SK-N-SH (cell line): ENCODE results near the gene OVCH2. TPM values are rescaled to one million over a fixed set of nuclear protein-coding genes. Genes with fewer than 3 reads are reported as not detected.

Experiments used
- CTCF ChIA-PET: fragments of 300-600, 350-600 bp; formaldehyde crosslinking; extraction: SDS; loops from one replicate; lab custom pipeline; 2021; lab: Yijun Ruan, JAX
- POLR2A ChIA-PET: fragments of 350-600 bp; sonication (Branson Sonifier 250); formaldehyde crosslinking; extraction: SDS; loops from one replicate; lab custom pipeline; 2020; ENCODE audit warnings: antibody characterized with exemption, inconsistent platforms; lab: Yijun Ruan, JAX
- DNase-seq: peaks from one replicate; pipeline ENCODE4 v3.0.0; 2012
- H2AFZ ChIP-seq: fragments of 200-600 bp; sonication (generic); 2 replicates; pipeline ENCODE4 v1.8.1; 2016; ENCODE audit warnings: antibody characterized with exemption, mild to moderate bottlenecking, low read depth
- H3F3A ChIP-seq: fragments of 200-600 bp; sonication (generic); replicated peaks from 2 replicates; pipeline ENCODE3; 2016; ENCODE audit warnings: antibody characterized with exemption, mild to moderate bottlenecking; ENCODE audit not compliant: insufficient read depth
- H3K27ac ChIP-seq, 2 experiments: fragments of 200-500 bp in 1 of 2; fragments of 200-600 bp in 1 of 2; sonication (Bioruptor generic) in 1 of 2; sonication (generic), shearing (Covaris generic) in 1 of 2; 2 replicates each; pipeline versions ENCODE4 v1.5.1 to v1.6.1; 2014 to 2016; ENCODE audit warnings: low read depth in 2 of 2, inconsistent platforms in 1 of 2, low read length in 1 of 2, mild to moderate bottlenecking in 1 of 2, mixed read lengths in 1 of 2
- H3K27me3 ChIP-seq: fragments of 200-600 bp; sonication (generic), shearing (Covaris generic); 2 replicates; pipeline ENCODE4 v1.6.1; 2016; ENCODE audit warnings: mixed run types; ENCODE audit not compliant: insufficient read depth
- H3K36me3 ChIP-seq, 2 experiments: fragments of 200-500 bp in 1 of 2; fragments of 200-600 bp in 1 of 2; sonication (Bioruptor generic) in 1 of 2; sonication (generic) in 1 of 2; replicated peaks in 1 of 2; 2 replicates each; pipeline versions ENCODE3 to v1.5.1; 2014 to 2016; ENCODE audit warnings: low read length in 1 of 2, mild to moderate bottlenecking in 1 of 2; ENCODE audit not compliant: insufficient read depth in 2 of 2, control insufficient read depth in 1 of 2
- H3K4me1 ChIP-seq, 2 experiments: fragments of 200-500 bp in 1 of 2; fragments of 200-600 bp in 1 of 2; sonication (Bioruptor generic) in 1 of 2; sonication (generic), shearing (Covaris generic) in 1 of 2; 2 replicates each; pipeline versions ENCODE4 v1.5.1 to v1.6.1; 2014 to 2016; ENCODE audit warnings: low read depth in 1 of 2, low read length in 1 of 2, mixed run types in 1 of 2; ENCODE audit not compliant: insufficient read depth in 2 of 2, control insufficient read depth in 1 of 2
- H3K4me2 ChIP-seq: fragments of 200-600 bp; sonication (generic), shearing (Covaris generic); 2 replicates; pipeline ENCODE4 v1.6.1; 2017; ENCODE audit warnings: mixed run types
- H3K4me3 ChIP-seq, 2 experiments: fragments of 200-500 bp in 1 of 2; fragments of 200-600 bp in 1 of 2; sonication (Bioruptor generic) in 1 of 2; sonication (generic), shearing (Covaris generic) in 1 of 2; 2 replicates each; pipeline versions ENCODE4 v1.5.1 to v1.8.1; 2014 to 2016; ENCODE audit warnings: low read depth in 2 of 2, inconsistent platforms in 1 of 2, low read length in 1 of 2, mild to moderate bottlenecking in 1 of 2, mixed read lengths in 1 of 2, moderate library complexity in 1 of 2
- H3K79me2 ChIP-seq: fragments of 200-600 bp; sonication (generic); 2 replicates; pipeline ENCODE4 v1.8.1; 2017; ENCODE audit warnings: mild to moderate bottlenecking; ENCODE audit not compliant: insufficient read depth
- H3K9ac ChIP-seq: fragments of 200-600 bp; sonication (generic); 2 replicates; pipeline ENCODE4 v1.6.1; 2017; ENCODE audit warnings: mixed run types
- H3K9me2 ChIP-seq: fragments of 200-600 bp; sonication (generic); 2 replicates; pipeline ENCODE4 v1.6.1; 2017; ENCODE audit warnings: mixed run types
- H3K9me3 ChIP-seq: fragments of 200-600 bp; sonication (generic); 2 replicates; pipeline ENCODE4 v1.6.1; 2017; ENCODE audit warnings: mixed run types, mild to moderate bottlenecking, moderate library complexity
- H4K20me1 ChIP-seq: fragments of 200-600 bp; sonication (generic); 2 replicates; pipeline ENCODE4 v1.6.1; 2017; ENCODE audit warnings: mild to moderate bottlenecking, mixed run types; ENCODE audit not compliant: insufficient read depth
- CHD2 ChIP-seq: fragments of 150-350 bp; IDR thresholded peaks from 2 replicates; pipeline ENCODE4 v1.6.1; 2018; ENCODE audit warnings: low read length; ENCODE audit not compliant: partially characterized antibody
- EP300 ChIP-seq, 2 experiments: IDR thresholded peaks; 2 replicates each; pipeline versions ENCODE4 v1.4.0 to v1.6.1; 2012; ENCODE audit warnings: borderline replicate concordance in 1 of 2, low read depth in 1 of 2, low read length in 1 of 2
- EZH2phosphoT487 ChIP-seq: fragments of 200-600 bp; sonication (generic); IDR thresholded peaks from 2 replicates; pipeline ENCODE4 v1.6.1; 2017; ENCODE audit warnings: low read depth, mixed run types, mild to moderate bottlenecking, antibody characterized with exemption, moderate library complexity, borderline replicate concordance
- FOXJ3 ChIP-seq: sonication (generic); formaldehyde crosslinking; IDR thresholded peaks from 2 replicates; pipeline ENCODE4 v1.5.1; 2020; ENCODE audit warnings: mild to moderate bottlenecking, missing genetic modification reagents
- GABPA ChIP-seq: IDR thresholded peaks from 2 replicates; pipeline ENCODE4 v1.4.0; 2012; ENCODE audit warnings: low read depth, mild to moderate bottlenecking
- JUND ChIP-seq: IDR thresholded peaks from 2 replicates; pipeline ENCODE4 v1.4.0; 2012
- MAX ChIP-seq: IDR thresholded peaks from 2 replicates; pipeline ENCODE4 v1.4.0; 2012; ENCODE audit warnings: low read depth
- MEF2A ChIP-seq: IDR thresholded peaks from 2 replicates; pipeline ENCODE4 v1.4.0; 2012; ENCODE audit warnings: low read depth, borderline replicate concordance
- MXI1 ChIP-seq: IDR thresholded peaks from 2 replicates; pipeline ENCODE4 v1.6.1; 2012; ENCODE audit warnings: mild to moderate bottlenecking, low read depth, low read length, improper control_type of control experiment
- RCOR1 ChIP-seq: fragments of 150-350 bp; IDR thresholded peaks from 2 replicates; pipeline ENCODE4 v1.6.1; 2017; ENCODE audit warnings: antibody characterized with exemption, low read length
- REST ChIP-seq: IDR thresholded peaks from 2 replicates; pipeline ENCODE4 v1.6.1; 2012; ENCODE audit warnings: mild to moderate bottlenecking, low read depth, low read length, moderate library complexity
- SMC3 ChIP-seq: IDR thresholded peaks from 2 replicates; pipeline ENCODE4 v1.6.1; 2012; ENCODE audit warnings: low read depth, low read length, improper control_type of control experiment
- TAF1 ChIP-seq: IDR thresholded peaks from 2 replicates; pipeline ENCODE4 v1.6.1; 2012; ENCODE audit warnings: low read depth, mild to moderate bottlenecking, low read length, moderate library complexity, borderline replicate concordance
- TCF12 ChIP-seq: IDR thresholded peaks from 2 replicates; pipeline ENCODE4 v1.4.0; 2012
- USF2 ChIP-seq: fragments of 150-350 bp; IDR thresholded peaks from 2 replicates; pipeline ENCODE4 v1.6.1; 2017; ENCODE audit warnings: antibody characterized with exemption, low read length, low read depth, borderline replicate concordance
- YY1 ChIP-seq: IDR thresholded peaks from 2 replicates; pipeline ENCODE4 v1.4.0; 2012; ENCODE audit warnings: low read depth, mild to moderate bottlenecking
- ZBTB33 ChIP-seq: IDR thresholded peaks from 2 replicates; pipeline ENCODE4 v1.4.0; 2012; ENCODE audit warnings: low read depth, borderline replicate concordance
- WGBS: methylation state at CpG from one replicate; pipeline ENCODE4 v1.1.6; 2017; ENCODE audit warnings: low lambda C conversion rate; 5-methylcytosine and 5-hydroxymethylcytosine counted together
- polyA plus RNA-seq, 3 experiments: library from polyadenylated mRNA; depleted of rRNA; stranded (reverse); fragments of >200 nt; gene quantifications; 2 replicates each; pipeline ENCODE4 v1.2.3, GENCODE V29; 2012

OVCH2 gene
- polyA plus RNA-seq, 1 of the 3 experiments (the other 2 are of a cell fraction) = not detected

- no peak overlapping the region for H3K4me3 ChIP-seq
- peaks cover 2% of the 10 kb centered on the region for H3F3A ChIP-seq
- no peak for DNase-seq
- H4K20me1 ChIP-seq = no peaks in the 10 kb centered on the region
- no peaks in the 10 kb centered on the region for H3K79me2 ChIP-seq
- H3K27ac ChIP-seq = no peak overlapping the region
- ChIA-PET CTCF (interaction anchor here (0.8 to 15.9 kb wide), 4 partner anchors 10 to 129 kb away, joined by 3 to 359 read pairs (median 7); partner anchors contain the start of gene PPFIBP2), POLR2A (no interaction called here)
- H2AFZ ChIP-seq = no peak overlapping the region
- no peaks in the 10 kb centered on the region for H3K9me2 ChIP-seq
- H3K9me3 ChIP-seq = no peaks in the 10 kb centered on the region
- no peaks in the 10 kb centered on the region for H3K27me3 ChIP-seq
- H3K36me3 ChIP-seq = no peaks in the 10 kb centered on the region
- no peak overlapping the region for H3K4me2 ChIP-seq
- TF ChIP-seq SMC3 (no peak), CHD2 (no peak), ZBTB33 (no peak), REST (no peak), MAX (no peak), MXI1 (no peak), JUND (no peak), MEF2A (no peak), GABPA (no peak), FOXJ3 (CRISPR knock-in tag) (no peak), USF2 (no peak), TAF1 (no peak), EZH2phosphoT487 (no peak), YY1 (no peak), EP300 (IDR thresholded peaks at IDR 0.05; ENCODE audit: borderline replicate concordance in 1 of 2, low read depth in 1 of 2, low read length in 1 of 2) (no peak), RCOR1 (no peak), TCF12 (no peak)
- H3K9ac ChIP-seq = no peak overlapping the region
- H3K4me1 ChIP-seq = no peaks in the 10 kb centered on the region
- 48% methylated on average over 4 of the region's 4 CpGs for WGBS
Observed at GRCh38 chr11:7642747-7643146, 63.5 kb downstream of the OVCH2 start.
